GM23338 (cell line): ENCODE data around the gene USP6. TPM values are rescaled to one million over a fixed set of nuclear protein-coding genes. Genes with fewer than 3 reads are reported as not detected.
"Not testable (repeated sequence)": the region's sequence is repeated elsewhere in the genome, so short reads cannot be mapped to it uniquely, and the experiment has no call there.

Experiments used
- ATAC-seq: fragments of 200-7000 bp; cut with Tn5 transposase; 3 replicates; pipeline ENCODE4 v1.9.1; 2020
- DNase-seq: peaks from one replicate; pipeline ENCODE4 v3.0.0-alpha.2; 2015; ENCODE audit warnings: low spot score
- H2AFZ ChIP-seq: fragments of 200-600 bp; sonication (generic); 2 replicates; pipeline ENCODE4 v1.8.0; 2016; ENCODE audit warnings: antibody characterized with exemption, mild to moderate bottlenecking, moderate library complexity
- H3F3A ChIP-seq: fragments of 200-600 bp; sonication (generic); replicated peaks from 2 replicates; pipeline ENCODE4 v1.8.0; 2017; ENCODE audit warnings: antibody characterized with exemption, mixed run types, low read depth
- H3K27ac ChIP-seq: fragments of 200-600 bp; sonication (generic); 2 replicates; pipeline ENCODE4 v1.6.1; 2016; ENCODE audit warnings: low read depth
- H3K27me3 ChIP-seq: fragments of 200-600 bp; sonication (generic); 2 replicates; pipeline ENCODE4 v1.8.0; 2016; ENCODE audit warnings: mild to moderate bottlenecking, mixed run types, moderate library complexity; ENCODE audit not compliant: insufficient read depth
- H3K36me3 ChIP-seq: fragments of 200-600 bp; sonication (generic); 2 replicates; pipeline ENCODE4 v1.8.0; 2016; ENCODE audit warnings: mild to moderate bottlenecking; ENCODE audit not compliant: insufficient read depth
- H3K4me1 ChIP-seq: fragments of 200-600 bp; sonication (generic); 2 replicates; pipeline ENCODE4 v1.8.0; 2016; ENCODE audit warnings: mild to moderate bottlenecking, moderate library complexity; ENCODE audit not compliant: insufficient read depth
- H3K4me2 ChIP-seq: fragments of 200-600 bp; sonication (generic); 2 replicates; pipeline ENCODE4 v1.7.1; 2017; ENCODE audit warnings: mixed run types
- H3K4me3 ChIP-seq: fragments of 200-600 bp; sonication (generic); 2 replicates; pipeline ENCODE4 v1.6.1; 2016; ENCODE audit warnings: mixed run types
- H3K79me2 ChIP-seq: fragments of 200-600 bp; sonication (generic); replicated peaks from 2 replicates; pipeline ENCODE4 v1.8.0; 2017; ENCODE audit warnings: mild to moderate bottlenecking; ENCODE audit not compliant: insufficient read depth
- H3K9me2 ChIP-seq: fragments of 200-600 bp; sonication (generic); 2 replicates; pipeline ENCODE4 v1.8.0; 2017; ENCODE audit not compliant: insufficient read depth
- H4K20me1 ChIP-seq: fragments of 200-600 bp; sonication (generic); replicated peaks from 2 replicates; pipeline ENCODE4 v1.8.0; 2017; ENCODE audit warnings: mild to moderate bottlenecking; ENCODE audit not compliant: insufficient read depth
- H3K27ac Mint-ChIP-seq: 2 replicates; pipeline ENCODE4 v1.8.0; 2020; ENCODE audit warnings: inconsistent platforms, mild to moderate bottlenecking, moderate library complexity, mixed read lengths
- H3K27me3 Mint-ChIP-seq: 3 replicates; pipeline ENCODE4 v1.8.0; 2022; ENCODE audit warnings: low read depth, mild to moderate bottlenecking, moderate library complexity, mixed read lengths, inconsistent platforms; ENCODE audit not compliant: insufficient read depth, poor library complexity
- H3K36me3 Mint-ChIP-seq: 3 replicates; pipeline ENCODE4 v1.8.0; 2021; ENCODE audit warnings: low read depth, mild to moderate bottlenecking, inconsistent platforms, moderate library complexity, mixed read lengths
- H3K4me1 Mint-ChIP-seq: 3 replicates; pipeline ENCODE4 v1.8.0; 2020; ENCODE audit warnings: mild to moderate bottlenecking, inconsistent platforms, mixed read lengths
- H3K4me3 Mint-ChIP-seq: 3 replicates; pipeline ENCODE4 v1.8.0; 2021; ENCODE audit warnings: moderate library complexity, mild to moderate bottlenecking, inconsistent platforms, mixed read lengths
- H3K9me3 Mint-ChIP-seq: 3 replicates; pipeline ENCODE4 v1.8.0; 2020; ENCODE audit warnings: moderate library complexity, mild to moderate bottlenecking, inconsistent platforms, mixed read lengths
- ZNF114 ChIP-seq: fragments of 250-450 bp; sonication (Bioruptor Pico); IDR thresholded peaks from 2 replicates; pipeline ENCODE4 v1.5.0; 2020; ENCODE audit warnings: mild to moderate bottlenecking, moderate library complexity
- polyA plus RNA-seq: library from polyadenylated mRNA; unstranded; fragments of >200 nt; fragmentation: Nextera tagmentation; extraction: Ambion mirVana; gene quantifications from 2 replicates; pipeline ENCODE4 v1.2.1, GENCODE V29; 2016
- total RNA-seq: library from RNA; depleted of rRNA; stranded (reverse); fragments of >200 nt; shearing (Covaris generic); gene quantifications from 2 replicates; pipeline ENCODE4 v1.2.3, GENCODE V29; 2014
- TF ChIP-seq, protein P1 (sequence below): fragments of 250-450 bp; sonication (Bioruptor Pico); IDR thresholded peaks from 2 replicates; pipeline ENCODE4 v1.5.0; 2020; ENCODE audit warnings: mild to moderate bottlenecking, moderate library complexity

The USP6 gene
- total and polyA plus RNA-seq, 2 experiments from 2014 or later = 0.94 to 1.3 TPM

DNA sequence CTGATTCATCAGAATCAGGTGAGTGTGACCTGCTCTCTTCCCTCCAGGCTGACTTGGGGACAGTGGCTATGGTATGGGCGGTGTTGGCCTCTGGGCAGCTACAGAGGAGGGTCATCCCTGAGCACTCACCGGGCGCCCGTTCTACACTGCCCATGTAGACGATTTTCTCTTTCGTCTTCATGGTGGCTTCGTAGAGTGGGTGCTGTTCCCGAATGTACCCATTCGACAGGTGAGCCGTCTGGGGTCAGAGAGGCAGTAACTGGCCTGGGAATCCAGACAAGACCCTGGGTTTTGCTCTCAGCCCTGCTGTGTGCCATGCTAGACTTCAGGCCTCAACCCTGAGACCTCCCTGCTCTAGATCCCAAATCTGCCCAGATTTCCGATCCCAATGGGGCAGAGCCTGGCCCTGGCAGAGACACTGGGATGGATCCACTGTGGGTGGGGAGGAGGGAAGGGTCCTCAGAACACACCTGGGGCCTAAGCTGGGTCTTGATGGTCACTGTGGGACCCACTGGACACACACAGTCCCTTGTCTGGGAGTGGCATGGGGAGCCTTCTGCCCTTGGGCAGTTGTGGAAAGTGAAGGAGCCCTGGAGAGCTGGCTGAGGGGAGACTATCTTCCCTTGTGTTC lies 13.2 kb downstream of the USP6 start (continued):
- TF ChIP-seq, protein P1, sequence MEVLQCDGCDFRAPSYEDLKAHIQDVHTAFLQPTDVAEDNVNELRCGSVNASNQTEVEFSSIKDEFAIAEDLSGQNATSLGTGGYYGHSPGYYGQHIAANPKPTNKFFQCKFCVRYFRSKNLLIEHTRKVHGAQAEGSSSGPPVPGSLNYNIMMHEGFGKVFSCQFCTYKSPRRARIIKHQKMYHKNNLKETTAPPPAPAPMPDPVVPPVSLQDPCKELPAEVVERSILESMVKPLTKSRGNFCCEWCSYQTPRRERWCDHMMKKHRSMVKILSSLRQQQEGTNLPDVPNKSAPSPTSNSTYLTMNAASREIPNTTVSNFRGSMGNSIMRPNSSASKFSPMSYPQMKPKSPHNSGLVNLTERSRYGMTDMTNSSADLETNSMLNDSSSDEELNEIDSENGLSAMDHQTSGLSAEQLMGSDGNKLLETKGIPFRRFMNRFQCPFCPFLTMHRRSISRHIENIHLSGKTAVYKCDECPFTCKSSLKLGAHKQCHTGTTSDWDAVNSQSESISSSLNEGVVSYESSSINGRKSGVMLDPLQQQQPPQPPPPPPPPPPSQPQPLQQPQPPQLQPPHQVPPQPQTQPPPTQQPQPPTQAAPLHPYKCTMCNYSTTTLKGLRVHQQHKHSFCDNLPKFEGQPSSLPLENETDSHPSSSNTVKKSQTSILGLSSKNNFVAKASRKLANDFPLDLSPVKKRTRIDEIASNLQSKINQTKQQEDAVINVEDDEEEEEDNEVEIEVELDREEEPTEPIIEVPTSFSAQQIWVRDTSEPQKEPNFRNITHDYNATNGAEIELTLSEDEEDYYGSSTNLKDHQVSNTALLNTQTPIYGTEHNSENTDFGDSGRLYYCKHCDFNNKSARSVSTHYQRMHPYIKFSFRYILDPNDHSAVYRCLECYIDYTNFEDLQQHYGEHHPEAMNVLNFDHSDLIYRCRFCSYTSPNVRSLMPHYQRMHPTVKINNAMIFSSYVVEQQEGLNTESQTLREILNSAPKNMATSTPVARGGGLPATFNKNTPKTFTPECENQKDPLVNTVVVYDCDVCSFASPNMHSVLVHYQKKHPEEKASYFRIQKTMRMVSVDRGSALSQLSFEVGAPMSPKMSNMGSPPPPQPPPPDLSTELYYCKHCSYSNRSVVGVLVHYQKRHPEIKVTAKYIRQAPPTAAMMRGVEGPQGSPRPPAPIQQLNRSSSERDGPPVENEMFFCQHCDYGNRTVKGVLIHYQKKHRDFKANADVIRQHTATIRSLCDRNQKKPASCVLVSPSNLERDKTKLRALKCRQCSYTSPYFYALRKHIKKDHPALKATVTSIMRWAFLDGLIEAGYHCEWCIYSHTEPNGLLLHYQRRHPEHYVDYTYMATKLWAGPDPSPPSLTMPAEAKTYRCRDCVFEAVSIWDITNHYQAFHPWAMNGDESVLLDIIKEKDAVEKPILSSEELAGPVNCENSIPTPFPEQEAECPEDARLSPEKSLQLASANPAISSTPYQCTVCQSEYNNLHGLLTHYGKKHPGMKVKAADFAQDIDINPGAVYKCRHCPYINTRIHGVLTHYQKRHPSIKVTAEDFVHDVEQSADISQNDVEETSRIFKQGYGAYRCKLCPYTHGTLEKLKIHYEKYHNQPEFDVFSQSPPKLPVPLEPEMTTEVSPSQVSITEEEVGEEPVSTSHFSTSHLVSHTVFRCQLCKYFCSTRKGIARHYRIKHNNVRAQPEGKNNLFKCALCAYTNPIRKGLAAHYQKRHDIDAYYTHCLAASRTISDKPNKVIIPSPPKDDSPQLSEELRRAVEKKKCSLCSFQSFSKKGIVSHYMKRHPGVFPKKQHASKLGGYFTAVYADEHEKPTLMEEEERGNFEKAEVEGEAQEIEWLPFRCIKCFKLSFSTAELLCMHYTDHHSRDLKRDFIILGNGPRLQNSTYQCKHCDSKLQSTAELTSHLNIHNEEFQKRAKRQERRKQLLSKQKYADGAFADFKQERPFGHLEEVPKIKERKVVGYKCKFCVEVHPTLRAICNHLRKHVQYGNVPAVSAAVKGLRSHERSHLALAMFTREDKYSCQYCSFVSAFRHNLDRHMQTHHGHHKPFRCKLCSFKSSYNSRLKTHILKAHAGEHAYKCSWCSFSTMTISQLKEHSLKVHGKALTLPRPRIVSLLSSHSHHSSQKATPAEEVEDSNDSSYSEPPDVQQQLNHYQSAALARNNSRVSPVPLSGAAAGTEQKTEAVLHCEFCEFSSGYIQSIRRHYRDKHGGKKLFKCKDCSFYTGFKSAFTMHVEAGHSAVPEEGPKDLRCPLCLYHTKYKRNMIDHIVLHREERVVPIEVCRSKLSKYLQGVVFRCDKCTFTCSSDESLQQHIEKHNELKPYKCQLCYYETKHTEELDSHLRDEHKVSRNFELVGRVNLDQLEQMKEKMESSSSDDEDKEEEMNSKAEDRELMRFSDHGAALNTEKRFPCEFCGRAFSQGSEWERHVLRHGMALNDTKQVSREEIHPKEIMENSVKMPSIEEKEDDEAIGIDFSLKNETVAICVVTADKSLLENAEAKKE (CRISPR knock-in tag) = no peak
- no peak for TF ChIP-seq ZNF114 (CRISPR knock-in tag)

DNA sequence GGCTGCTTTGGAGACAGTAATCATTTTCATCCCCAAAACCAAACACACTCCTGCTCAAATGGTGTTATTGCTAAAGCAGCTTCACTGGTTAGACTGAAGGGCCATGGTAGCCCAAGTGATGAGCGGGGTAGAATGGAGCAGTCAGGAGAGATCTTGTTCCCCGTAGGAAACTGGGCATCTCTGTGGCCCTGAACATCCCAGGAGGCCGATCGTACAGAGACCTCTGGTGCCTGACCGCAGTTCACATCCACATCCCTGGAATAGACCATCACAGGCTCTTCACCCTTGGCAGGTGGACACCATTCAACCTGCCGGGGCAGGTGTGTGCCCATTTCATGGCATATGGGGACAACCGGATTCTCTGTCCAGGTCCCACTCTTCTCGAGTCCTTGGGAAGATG lies 13.9 kb downstream of the USP6 start:
- not testable (repeated sequence) for ATAC-seq

DNA sequence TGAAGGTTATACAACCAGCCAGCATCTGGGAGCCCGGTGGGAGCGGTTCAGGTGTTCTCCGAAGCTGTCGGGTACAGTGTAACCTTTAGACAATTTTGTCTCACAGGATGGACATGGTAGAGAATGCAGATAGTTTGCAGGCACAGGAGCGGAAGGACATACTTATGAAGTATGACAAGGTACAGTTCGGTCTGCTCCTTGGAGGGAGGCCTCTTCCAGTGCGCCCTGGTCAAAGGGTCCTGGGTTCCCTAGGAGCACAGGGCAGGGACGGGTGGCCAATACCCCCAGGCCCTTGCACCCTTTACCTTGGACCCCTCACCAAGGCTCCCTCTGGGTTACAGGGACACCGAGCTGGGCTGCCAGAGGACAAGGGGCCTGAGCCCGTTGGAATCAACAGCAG lies 14.4 kb downstream of the USP6 start:
- H3K36me3 ChIP-seq, H3K79me2 ChIP-seq, H3K4me2 ChIP-seq, H4K20me1 ChIP-seq, H3K27ac Mint-ChIP-seq, H3K9me3 Mint-ChIP-seq, H3K4me1 Mint-ChIP-seq, ATAC-seq, H3K27me3 Mint-ChIP-seq, H3K27ac ChIP-seq, H3K9me2 ChIP-seq, H3K27me3 ChIP-seq, H3F3A ChIP-seq, H2AFZ ChIP-seq, H3K36me3 Mint-ChIP-seq, H3K4me1 ChIP-seq, DNase-seq, H3K4me3 Mint-ChIP-seq, H3K4me3 ChIP-seq: not testable (repeated sequence)

More for the DNA sequence above, 13.9 kb downstream of the USP6 start:
- not testable (repeated sequence) for H3K9me3 Mint-ChIP-seq, H3K36me3 ChIP-seq, H3K4me1 Mint-ChIP-seq, H4K20me1 ChIP-seq, H3K36me3 Mint-ChIP-seq, H3K79me2 ChIP-seq, H3K27me3 Mint-ChIP-seq, H3K27me3 ChIP-seq, H3K4me1 ChIP-seq, H3K4me2 ChIP-seq, H3K27ac Mint-ChIP-seq, H3F3A ChIP-seq, H3K9me2 ChIP-seq, H3K27ac ChIP-seq, H3K4me3 ChIP-seq, H2AFZ ChIP-seq, H3K4me3 Mint-ChIP-seq, DNase-seq

DNA sequence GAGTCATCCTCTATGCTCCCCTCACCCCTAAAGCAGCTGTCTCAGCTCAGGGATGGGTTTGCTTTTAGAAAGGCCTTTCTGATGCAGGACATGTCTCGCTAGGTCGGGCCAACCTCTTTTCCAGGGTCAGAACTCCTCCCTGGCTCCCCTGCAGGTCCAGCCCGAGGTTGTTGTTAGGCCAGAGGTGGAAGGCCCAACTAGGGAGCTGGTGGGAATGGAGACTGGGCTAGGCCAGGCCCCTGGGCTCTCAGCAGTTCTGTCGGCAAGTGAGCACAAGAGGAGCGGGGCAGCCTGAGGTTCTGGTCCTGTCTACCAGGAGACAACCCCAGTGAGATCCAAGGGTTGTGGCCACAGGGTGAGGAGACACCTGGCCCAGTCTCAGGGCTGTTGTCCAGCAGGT lies 14.9 kb downstream of the USP6 start:
- H3K4me3 Mint-ChIP-seq, H3K4me1 ChIP-seq, H3K27ac Mint-ChIP-seq, DNase-seq, H3K4me1 Mint-ChIP-seq, H3K27ac ChIP-seq, ATAC-seq, H2AFZ ChIP-seq, H4K20me1 ChIP-seq, H3K27me3 Mint-ChIP-seq, H3K4me3 ChIP-seq, H3K36me3 Mint-ChIP-seq, H3K9me2 ChIP-seq, H3K4me2 ChIP-seq, H3K79me2 ChIP-seq, H3K36me3 ChIP-seq, H3K27me3 ChIP-seq, H3F3A ChIP-seq, H3K9me3 Mint-ChIP-seq: not testable (repeated sequence)
